HG03575 (cell line): ENCODE data around the gene CCNK.

Experiments used
- ATAC-seq: cut with Tn5 transposase; IDR thresholded peaks from one replicate; pipeline ENCODE4 v1.9.1; 2021; ENCODE audit not compliant: unreplicated experiment, insufficient number of reproducible peaks, low FRiP score; ENCODE audit errors: extremely low read depth

CCNK gene

GRCh38 chr14:99544991-99545390 is 63.8 kb downstream of the CCNK start:
- ATAC-seq, result no peak

GRCh38 chr14:99545586-99545985 is 64.4 kb downstream of the CCNK start:
- ATAC-seq, result no peak

- ATAC-seq, result no peak
Observed at GRCh38 chr14:99546234-99546879, 65.1 kb downstream of the CCNK start.

DNA sequence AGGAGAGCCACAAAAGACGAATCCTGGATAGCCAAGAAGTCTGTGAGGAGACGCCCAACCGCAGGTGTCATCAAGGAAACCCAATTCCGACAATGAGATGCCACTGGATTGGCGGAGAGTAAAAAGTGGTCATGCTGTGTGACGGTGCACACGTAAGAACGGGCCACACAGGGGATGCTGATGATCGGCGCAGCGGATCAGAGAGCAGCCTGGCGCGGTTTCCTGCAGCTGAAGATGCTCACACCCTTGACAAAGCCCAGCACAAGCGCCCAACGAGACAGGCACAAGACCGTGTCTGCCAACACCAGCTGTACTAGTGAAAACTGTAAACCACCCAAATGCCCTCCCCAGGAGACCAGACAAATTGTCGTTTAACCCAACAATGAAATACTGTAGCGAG is 67.0 kb downstream of the CCNK start:
- ATAC-seq, result no peak

- no peak for ATAC-seq
Observed at GRCh38 chr14:99548871-99549515, 67.8 kb downstream of the CCNK start.

DNA sequence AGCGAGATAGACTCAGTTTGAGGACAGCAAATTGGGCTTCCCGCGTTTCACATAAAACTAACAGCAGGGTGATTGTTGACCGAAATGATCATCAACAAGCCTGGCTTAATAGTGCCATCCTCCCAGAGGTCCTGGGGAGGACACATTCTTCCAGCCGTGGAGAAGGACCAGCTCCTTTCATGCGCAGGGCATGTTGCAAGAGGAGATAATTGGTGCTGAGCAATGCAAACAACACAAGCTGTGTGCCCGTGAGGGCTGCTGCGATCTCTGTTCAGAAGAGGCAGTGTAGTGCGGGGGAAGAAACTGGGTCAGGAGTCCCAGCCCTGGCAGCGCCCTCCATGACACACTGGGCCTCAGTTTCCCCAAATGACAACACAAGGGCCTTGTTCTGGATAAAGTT is 68.5 kb downstream of the CCNK start:
- no peak for ATAC-seq

DNA sequence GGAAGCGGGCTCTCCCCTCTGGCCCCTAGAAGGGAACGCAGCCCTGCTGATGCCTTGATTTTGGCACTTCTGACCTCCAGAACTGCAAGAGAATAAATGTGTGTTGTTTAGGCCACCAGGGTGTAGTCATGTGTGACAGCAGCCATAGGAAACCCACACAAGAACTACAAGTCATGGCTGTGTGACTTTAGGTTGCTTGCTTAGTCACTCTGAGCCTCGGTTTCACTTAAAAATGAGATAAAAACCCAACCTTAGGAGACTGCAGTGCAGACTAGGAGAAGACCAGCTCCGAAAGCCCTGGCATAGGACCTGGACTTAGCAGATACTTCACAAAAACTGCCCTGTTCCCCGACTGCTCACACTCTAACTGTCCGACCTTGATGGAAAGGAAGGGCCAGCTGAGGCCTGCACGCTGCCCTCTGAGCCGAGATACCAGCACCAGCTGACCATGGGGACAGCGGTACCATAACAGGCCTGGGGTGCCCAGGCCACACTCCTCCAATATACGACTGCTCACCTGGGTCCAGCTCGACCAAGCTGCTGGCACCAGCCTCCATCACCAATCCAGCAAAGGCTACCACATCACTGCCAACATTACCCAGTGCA is 69.3 kb downstream of the CCNK start:
- ATAC-seq, result no peak

DNA sequence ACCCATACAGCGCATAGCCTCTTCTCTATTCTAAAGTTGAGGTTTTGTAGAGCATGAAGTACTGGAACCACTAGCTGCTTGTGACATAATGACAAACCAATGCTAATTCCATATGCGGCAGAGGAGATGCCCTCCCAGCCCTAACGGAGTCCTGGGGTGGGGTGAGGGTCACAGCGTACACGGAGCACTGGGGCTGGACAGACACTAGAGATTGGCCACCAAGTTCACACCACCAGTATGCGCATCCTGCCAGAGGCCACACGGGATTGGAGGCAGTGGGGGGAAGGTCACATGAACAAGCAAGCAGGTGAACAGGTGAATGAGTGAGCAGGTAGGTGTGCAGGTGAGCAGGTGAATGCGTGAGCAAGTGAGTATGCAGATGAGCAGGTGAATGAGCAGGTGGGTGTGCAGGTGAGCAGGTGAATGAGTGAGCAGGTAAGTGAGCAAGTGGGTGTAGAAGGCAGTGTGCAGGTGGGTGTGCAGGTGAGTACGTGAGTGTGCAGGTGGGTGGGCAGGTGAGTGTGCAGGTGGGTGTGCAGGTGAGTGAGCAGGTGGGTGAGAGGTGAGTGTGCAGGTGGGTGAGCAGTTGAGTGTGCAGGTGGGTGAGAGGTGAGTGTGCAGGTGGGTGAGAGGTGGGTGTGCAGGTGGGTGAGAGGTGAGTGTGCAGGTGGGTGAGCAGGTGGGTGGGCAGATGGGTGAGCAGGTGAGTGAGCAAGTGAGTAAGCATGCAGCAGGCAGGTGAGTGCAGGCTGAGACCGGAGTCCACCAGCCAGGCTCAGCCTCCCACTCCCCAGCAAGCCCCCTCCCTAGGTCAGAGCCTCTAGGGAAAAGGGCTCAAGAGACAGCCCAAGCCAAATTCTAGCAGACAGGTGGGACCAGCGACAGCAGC is 70.1 kb downstream of the CCNK start:
- no peak for ATAC-seq

GRCh38 chr14:99552021-99552553 is 70.9 kb downstream of the CCNK start:
- ATAC-seq, result no peak

DNA sequence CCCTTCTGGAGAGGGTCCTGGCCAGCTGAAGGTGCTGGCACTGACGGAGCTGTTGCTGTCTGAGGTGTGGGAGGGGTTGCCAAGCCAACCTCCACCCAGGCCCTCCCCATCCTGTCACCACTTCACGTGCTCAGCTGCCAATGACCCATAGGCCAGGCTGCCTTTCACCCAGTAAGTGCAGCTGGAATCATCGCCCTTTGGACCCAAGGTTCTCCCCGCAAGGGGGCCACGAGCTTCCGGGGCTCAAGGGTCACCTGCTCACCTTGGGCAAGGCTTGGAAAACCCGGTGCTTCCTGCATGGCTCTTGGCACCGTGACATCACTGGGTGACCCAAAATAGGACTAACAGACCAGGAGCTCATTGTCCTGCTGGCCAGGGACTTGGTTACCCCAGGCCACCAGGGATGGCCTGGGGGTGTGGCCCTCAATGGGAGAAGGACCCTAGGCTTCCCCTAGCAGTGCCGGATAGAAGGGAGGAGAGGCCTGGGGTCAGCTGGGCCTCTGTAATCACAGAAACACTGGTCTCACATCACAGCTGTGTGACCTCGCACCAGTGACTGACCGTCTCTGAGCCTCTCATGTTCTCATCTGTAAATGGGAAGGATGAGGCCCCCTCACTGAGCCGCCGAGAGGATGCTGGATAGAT is 71.5 kb downstream of the CCNK start:
- no peak for ATAC-seq

- ATAC-seq, result no peak
Observed at GRCh38 chr14:99554184-99554583, 73.0 kb downstream of the CCNK start.

GRCh38 chr14:99554757-99555531 is 73.7 kb downstream of the CCNK start:
- ATAC-seq, result no peak

GRCh38 chr14:99556134-99556791 is 75.1 kb downstream of the CCNK start:
- no peak for ATAC-seq

DNA sequence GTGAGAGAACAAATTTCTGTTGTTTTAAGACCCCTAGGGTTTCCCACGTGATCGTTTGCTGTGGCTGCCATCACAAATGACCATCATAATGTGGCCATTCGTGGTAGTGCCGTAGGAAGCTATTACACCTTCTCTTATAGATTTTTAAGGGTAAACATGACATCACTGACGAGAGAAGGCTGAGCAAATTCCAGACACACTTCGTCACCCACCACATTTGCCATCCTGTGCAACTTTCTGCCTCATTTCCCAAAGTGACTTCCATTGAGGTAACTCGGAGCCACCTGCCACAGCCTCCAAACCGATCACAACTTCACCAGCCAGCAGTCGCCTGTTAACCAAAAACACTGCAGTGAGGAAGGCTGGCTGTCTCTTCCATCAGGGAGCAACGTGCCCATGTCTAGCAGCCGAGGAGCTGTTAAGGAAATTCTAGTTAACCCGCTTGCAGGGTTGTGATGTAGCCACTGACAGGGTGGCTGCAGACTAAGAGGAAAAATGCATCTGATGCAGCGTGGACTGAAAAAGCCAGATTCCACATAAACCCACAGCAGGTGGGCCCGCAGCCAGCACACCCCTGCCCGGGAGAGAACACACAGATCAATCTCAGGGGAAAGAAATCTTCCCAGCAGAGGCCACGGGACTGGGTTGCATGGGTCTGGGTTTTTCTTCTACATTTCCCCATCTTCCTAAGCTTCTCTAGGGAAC is 78.2 kb downstream of the CCNK start:
- ATAC-seq, result no peak

DNA sequence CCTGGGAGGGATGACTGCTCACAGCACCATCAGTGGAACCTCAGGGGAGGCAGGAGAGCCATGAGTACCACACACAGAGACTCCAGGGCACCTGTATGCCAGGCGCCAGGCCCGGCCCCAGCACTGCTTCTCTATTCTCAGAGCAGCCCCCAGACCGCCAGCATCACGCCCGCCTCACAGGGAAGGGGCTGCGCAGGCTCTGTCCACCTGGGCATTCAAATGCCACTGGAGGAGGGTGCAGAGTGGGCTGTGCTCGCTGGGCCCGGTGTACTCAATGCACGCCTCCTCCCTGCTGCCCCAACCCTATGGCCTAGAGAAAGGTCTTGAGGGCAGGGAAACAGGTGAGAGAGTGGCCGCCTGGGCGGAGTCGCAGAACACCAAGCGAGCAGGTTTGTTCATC is 79.2 kb downstream of the CCNK start:
- ATAC-seq, result no peak

GRCh38 chr14:99560922-99561683 is 79.9 kb downstream of the CCNK start:
- ATAC-seq, result no peak

GRCh38 chr14:99561864-99562263 is 80.7 kb downstream of the CCNK start:
- ATAC-seq, result no peak
